K562 (cell line): ENCODE measurements around the gene PIH1D1. TPM values are rescaled to one million over a fixed set of nuclear protein-coding genes. Genes with fewer than 3 reads are reported as not detected.

Experiments
- ATAC-seq: fragments of 200-7000 bp; cut with Tn5 transposase; 3 replicates; pipeline ENCODE4 v1.9.1; 2020; ENCODE audit warnings: moderate library complexity
- BruUV-seq: library from RNA; stranded (reverse); fragments of 400-500 nt; replicated peaks from 2 replicates; lab custom pipeline; 2021; lab: Mats Ljungman, UMichigan
- CTCF ChIA-PET: fragments of 300-600 bp; formaldehyde crosslinking; extraction: SDS; loops from one replicate; lab custom pipeline; 2021; ENCODE audit warnings: low intra/inter-chr PET ratio; lab: Yijun Ruan, JAX
- POLR2A ChIA-PET: fragments of 300-600, 350-650 bp; sonication (Branson Sonifier 250); formaldehyde crosslinking; extraction: SDS; loops from one replicate; lab custom pipeline; 2021; ENCODE audit warnings: antibody characterized with exemption, inconsistent platforms; lab: Yijun Ruan, JAX
- DNase-seq, 4 experiments: peaks; one replicate each; pipeline versions ENCODE4 v3.0.0 to v3.0.0-alpha.2; 2011 to 2018; ENCODE audit warnings: low spot score in 3 of 4, mixed read lengths in 3 of 4; ENCODE audit errors: extremely low read depth in 1 of 4
- FAIRE-seq: peaks from 2 replicates; lab custom pipeline; 2011; peaks lifted over from hg19 to GRCh38; lab: Jason Lieb, UNC
- H2AFZ ChIP-seq: 2 replicates; pipeline ENCODE4 v1.6.0; 2011; ENCODE audit warnings: low read depth, low read length, control low read depth, inconsistent platforms
- H3K27ac ChIP-seq: fragments of 200-600 bp; 3 replicates; pipeline ENCODE4 v1.8.0; 2011; ENCODE audit warnings: low read depth, mild to moderate bottlenecking, control low read depth, inconsistent platforms, low read length, moderate library complexity, mixed read lengths; ENCODE audit errors: extremely low read depth
- H3K27me3 ChIP-seq, 2 experiments: fragments of 300-600 bp in 1 of 2; 2 replicates in 1 of 2; 3 replicates in 1 of 2; pipeline versions ENCODE4 v1.6.0 to v1.8.0; 2011; ENCODE audit warnings: inconsistent platforms in 2 of 2, low read length in 2 of 2, mild to moderate bottlenecking in 1 of 2, mixed read lengths in 1 of 2, moderate library complexity in 1 of 2; ENCODE audit not compliant: control insufficient read depth in 2 of 2, insufficient read depth in 2 of 2
- H3K36me3 ChIP-seq: fragments of 300-600 bp; 3 replicates; pipeline ENCODE4 v1.8.0; 2011; ENCODE audit warnings: mild to moderate bottlenecking, low read length, inconsistent platforms; ENCODE audit not compliant: control insufficient read depth, insufficient read depth
- H3K4me1 ChIP-seq, 2 experiments: fragments of 200-600 bp in 1 of 2; replicated peaks in 1 of 2; 2 replicates in 1 of 2; 3 replicates in 1 of 2; pipeline versions ENCODE4 v1.5.1 to v1.8.0; 2011; ENCODE audit warnings: inconsistent platforms in 2 of 2, low read length in 2 of 2, mild to moderate bottlenecking in 1 of 2, mixed read lengths in 1 of 2, moderate library complexity in 1 of 2; ENCODE audit not compliant: control insufficient read depth in 2 of 2, insufficient read depth in 2 of 2
- H3K4me2 ChIP-seq: 2 replicates; pipeline ENCODE4 v1.6.1; 2011; ENCODE audit warnings: low read length, control low read depth, inconsistent platforms, mixed read lengths; ENCODE audit not compliant: insufficient read depth
- H3K4me3 ChIP-seq: fragments of 200-600 bp; sonication (generic), shearing (Covaris generic); 2 replicates; pipeline ENCODE4 v1.5.1; 2016; ENCODE audit warnings: control low read depth, inconsistent platforms
- H3K79me2 ChIP-seq: fragments of 200-600 bp; 3 replicates; pipeline ENCODE4 v1.8.0; 2011; ENCODE audit warnings: low read length, inconsistent platforms; ENCODE audit not compliant: control insufficient read depth, insufficient read depth
- H3K9ac ChIP-seq, 2 experiments: 2 replicates each; pipeline versions ENCODE4 v1.6.0 to v1.6.1; 2011; ENCODE audit warnings: low read depth in 2 of 2, low read length in 2 of 2, control low read depth in 1 of 2, inconsistent platforms in 1 of 2, mild to moderate bottlenecking in 1 of 2, mixed read lengths in 1 of 2; ENCODE audit not compliant: insufficient read depth in 1 of 2
- H3K9me1 ChIP-seq: one replicate; pipeline ENCODE4 v1.6.0; 2011; ENCODE audit warnings: inconsistent platforms, mild to moderate bottlenecking, low read length, moderate library complexity; ENCODE audit not compliant: control insufficient read depth, insufficient read depth
- H3K9me3 ChIP-seq: replicated peaks from 2 replicates; pipeline ENCODE4 v1.5.1; 2011; ENCODE audit warnings: low read depth, low read length, inconsistent platforms; ENCODE audit not compliant: control insufficient read depth, insufficient read depth
- H4K20me1 ChIP-seq: replicated peaks from 2 replicates; pipeline ENCODE4 v1.6.1; 2011; ENCODE audit warnings: low read length, inconsistent platforms, mixed read lengths; ENCODE audit not compliant: control insufficient read depth, insufficient read depth
- CHD2 ChIP-seq: IDR thresholded peaks from 2 replicates; pipeline ENCODE4 v1.6.1; 2011; ENCODE audit warnings: low read depth, low read length
- CREM ChIP-seq: IDR thresholded peaks from 2 replicates; pipeline ENCODE4 v1.6.1; 2014; ENCODE audit warnings: antibody characterized with exemption, low read depth
- ETV5 ChIP-seq: sonication (generic); formaldehyde crosslinking; IDR thresholded peaks from 2 replicates; pipeline ENCODE4 v1.4.0; 2020; ENCODE audit warnings: low read depth, mild to moderate bottlenecking, missing genetic modification reagents
- FOXJ3 ChIP-seq: sonication (generic); formaldehyde crosslinking; IDR thresholded peaks from 2 replicates; pipeline ENCODE4 v1.4.0; 2020; ENCODE audit warnings: mild to moderate bottlenecking, missing genetic modification reagents
- FOXP1 ChIP-seq: sonication (generic); formaldehyde crosslinking; IDR thresholded peaks from 2 replicates; pipeline ENCODE4 v1.8.0; 2022; ENCODE audit warnings: mild to moderate bottlenecking, missing genetic modification reagents
- SMARCE1 ChIP-seq: fragments of 450-650 bp; IDR thresholded peaks from 2 replicates; pipeline ENCODE4 v1.7.1; 2016; ENCODE audit warnings: mild to moderate bottlenecking
- ZBTB7A ChIP-seq: IDR thresholded peaks from 2 replicates; pipeline ENCODE4 v1.6.1; 2011; ENCODE audit warnings: low read depth, mild to moderate bottlenecking, low read length, moderate library complexity, borderline replicate concordance; ENCODE audit not compliant: control insufficient read depth
- ZNF764 ChIP-seq: fragments of 250-450 bp; sonication (Bioruptor Pico); IDR thresholded peaks from 2 replicates; pipeline ENCODE4 v1.4.0; 2020; ENCODE audit warnings: low read depth, mild to moderate bottlenecking, moderate library complexity
- ZNF785 ChIP-seq: fragments of 250-450 bp; sonication (Bioruptor Pico); IDR thresholded peaks from 2 replicates; pipeline ENCODE4 v1.4.0; 2020; ENCODE audit warnings: mild to moderate bottlenecking
- WGBS: fragments of 100-300 bp; shearing (Covaris generic); methylation state at CpG from one replicate; pipeline ENCODE4 v1.1.6; 2016; ENCODE audit warnings: low coverage, mixed read lengths; ENCODE audit not compliant: insufficient coverage; ENCODE audit errors: missing lambda C conversion rate; 5-methylcytosine and 5-hydroxymethylcytosine counted together
- in situ Hi-C: fragments of 300-500 bp; cut with MboI; formaldehyde crosslinking; loops from 4 replicates; pipeline ENCODE4 v1.15.0; 2018; ENCODE audit warnings: inconsistent platforms, mixed read lengths
- intact Hi-C: fragments of 100-400 bp; cut with micrococcal nuclease; formaldehyde crosslinking; loops from 2 replicates; pipeline ENCODE4 v1.14.2; 2022
- polyA plus RNA-seq, 8 experiments: library from polyadenylated mRNA; depleted of rRNA in 4 of 8; stranded (reverse) in 5 of 8; unstranded in 3 of 8; fragments of >200 nt; fragmentation: Nextera tagmentation in 2 of 8; fragmentation: Illumina TruSeq in 1 of 8; extraction: Ambion mirVana in 2 of 8; extraction: Trizol in 1 of 8; gene quantifications; 2 replicates each; pipeline versions ENCODE4 v1.2.1 to v1.2.3, GENCODE V29; 2011 to 2014; ENCODE audit warnings: inconsistent platforms in 1 of 8, missing spikeins in 1 of 8
- total RNA-seq, 7 experiments: library from RNA; depleted of rRNA in 6 of 7; stranded (reverse); fragments of >200 nt in 6 of 7; fragmentation: Illumina TruSeq in 2 of 7; extraction: Trizol in 2 of 7; gene quantifications; 2 replicates each; pipeline versions ENCODE4 v1.2.1 to v1.2.3, GENCODE V29; 2011 to 2021; ENCODE audit warnings: low replicate concordance in 1 of 7
- TF ChIP-seq, protein P1 (sequence below): fragments of 250-450 bp; sonication (Bioruptor Pico); IDR thresholded peaks from 2 replicates; pipeline ENCODE4 v1.8.0; 2021; ENCODE audit warnings: borderline replicate concordance, mild to moderate bottlenecking, moderate library complexity; ENCODE audit not compliant: poor library complexity, severe bottlenecking
- TF ChIP-seq, protein P2 (sequence below): fragments of 450-650 bp; IDR thresholded peaks from 2 replicates; pipeline ENCODE4 v1.6.1; 2016
- TF ChIP-seq, protein P3 (sequence below): sonication (generic); formaldehyde crosslinking; IDR thresholded peaks from 2 replicates; pipeline ENCODE4 v1.8.0; 2023; ENCODE audit warnings: mild to moderate bottlenecking, missing genetic modification reagents
- TF ChIP-seq, protein P4 (sequence below), 2 experiments: fragments of 450-650 bp; IDR thresholded peaks; 2 replicates each; pipeline ENCODE4 v1.6.1; 2016

The PIH1D1 gene
- total and polyA plus RNA-seq, 9 of the 15 experiments (the other 6 are each of a cell fraction or from before 2014, with no cell fraction given), result 26.5 to 224 (median 137) TPM

DNA sequence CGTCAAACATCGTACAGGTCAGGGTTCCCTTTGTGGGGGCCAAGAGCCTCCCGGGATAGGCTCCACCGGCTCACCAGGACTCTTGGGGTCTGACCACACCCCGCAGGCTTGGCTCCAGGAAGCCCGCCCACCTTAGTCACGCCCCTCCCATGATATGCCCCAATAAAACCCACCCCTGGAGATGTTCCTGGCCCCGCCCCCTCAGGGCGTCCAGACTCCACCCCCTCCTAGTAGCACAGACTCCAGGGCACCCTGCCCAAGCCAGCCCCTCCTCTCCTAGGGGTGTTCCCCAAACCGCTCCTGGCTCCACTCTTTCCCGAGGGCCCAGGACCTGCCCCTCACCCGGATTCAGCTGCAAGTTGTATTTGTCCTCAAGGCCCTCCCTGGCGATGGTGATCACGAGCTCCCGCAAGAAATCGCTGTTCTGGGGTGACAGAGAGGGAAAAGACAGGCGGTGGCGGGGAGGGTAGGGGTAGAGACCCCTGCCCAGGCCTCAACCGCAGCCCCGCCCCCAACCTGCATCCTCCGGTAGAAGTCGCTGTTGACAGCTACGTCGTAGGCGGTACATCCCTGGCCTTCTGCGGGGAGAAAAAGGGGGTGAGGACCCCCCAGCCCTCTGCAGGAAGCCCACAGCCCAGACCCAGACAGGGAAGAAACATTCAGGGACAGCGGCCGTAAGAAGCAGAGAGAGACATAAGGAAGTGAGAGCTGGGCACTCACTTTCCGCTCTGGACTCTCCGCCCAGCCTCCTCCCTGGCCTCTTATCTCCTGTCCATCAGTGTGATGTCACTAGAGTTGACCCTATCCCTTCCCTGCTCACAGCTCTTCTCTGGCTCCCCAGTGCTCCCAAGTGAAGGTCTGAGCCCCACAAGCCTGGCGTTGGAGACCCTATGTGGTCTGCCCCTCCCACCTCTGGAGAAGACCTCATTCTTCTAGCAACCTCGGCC, 3.9 kb downstream of the PIH1D1 start:
- Histone ChIP-seq H3K9ac (peak overlapping the region in 1 of 2 experiments; percentile 65; a peak in 2 of 4 replicates), H3K4me1 (peaks cover 16 to 59% of the 10 kb centered on the region in 2 experiments; a peak in 4 of 5 replicates), H3K9me3 (no peaks in the 10 kb centered on the region), H3K27me3 (no peaks in the 10 kb centered on the region), H3K36me3 (peaks cover 41% of the 10 kb centered on the region; the same call in 2 of the 3 replicates), H3K9me1 (no peaks in the 10 kb centered on the region), H4K20me1 (no peaks in the 10 kb centered on the region; the same call in 1 of the 2 replicates), H3K27ac (peak overlapping the region; percentile 9; the same call in 1 of the 3 replicates), H3K4me3 (no peak overlapping the region), H3K79me2 (peaks cover 34% of the 10 kb centered on the region), H3K4me2 (peak overlapping the region; percentile 39), H2AFZ (no peak overlapping the region)
- peak; percentile 19 for ATAC-seq
- ChIA-PET CTCF (no interaction called here), POLR2A (interaction anchor here (0.6 to 1.2 kb wide), 6 partner anchors 9 to 169 kb away, joined by 3 to 4 read pairs (median 3); partner anchors contain the start of gene RPS11)
- WGBS, result 72% methylated on average over 24 of the region's 32 CpGs
- no TSS peak for BruUV-seq
- in situ Hi-C loops, result no loop called here
- intact Hi-C loops, result loop anchor here (10.0 kb wide), 1 partner anchor 183 kb away; no protein-coding TSS in a partner anchor
- no peak for FAIRE-seq
- peak; percentile 66 to 76 (median 72) for DNase-seq
- TF ChIP-seq ZBTB7A (no peak), SMARCE1 (no peak), ETV5 (CRISPR knock-in tag) (no peak), FOXJ3 (CRISPR knock-in tag) (no peak), CHD2 (no peak), FOXP1 (no peak), CREM (peak; percentile 68), ZNF785 (CRISPR knock-in tag) (no peak), ZNF764 (CRISPR knock-in tag) (no peak)
- TF ChIP-seq, protein P1, sequence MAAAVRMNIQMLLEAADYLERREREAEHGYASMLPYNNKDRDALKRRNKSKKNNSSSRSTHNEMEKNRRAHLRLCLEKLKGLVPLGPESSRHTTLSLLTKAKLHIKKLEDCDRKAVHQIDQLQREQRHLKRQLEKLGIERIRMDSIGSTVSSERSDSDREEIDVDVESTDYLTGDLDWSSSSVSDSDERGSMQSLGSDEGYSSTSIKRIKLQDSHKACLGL, result no peak
- TF ChIP-seq, protein P2, sequence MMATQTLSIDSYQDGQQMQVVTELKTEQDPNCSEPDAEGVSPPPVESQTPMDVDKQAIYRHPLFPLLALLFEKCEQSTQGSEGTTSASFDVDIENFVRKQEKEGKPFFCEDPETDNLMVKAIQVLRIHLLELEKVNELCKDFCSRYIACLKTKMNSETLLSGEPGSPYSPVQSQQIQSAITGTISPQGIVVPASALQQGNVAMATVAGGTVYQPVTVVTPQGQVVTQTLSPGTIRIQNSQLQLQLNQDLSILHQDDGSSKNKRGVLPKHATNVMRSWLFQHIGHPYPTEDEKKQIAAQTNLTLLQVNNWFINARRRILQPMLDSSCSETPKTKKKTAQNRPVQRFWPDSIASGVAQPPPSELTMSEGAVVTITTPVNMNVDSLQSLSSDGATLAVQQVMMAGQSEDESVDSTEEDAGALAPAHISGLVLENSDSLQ, result peak; percentile 79
- TF ChIP-seq, protein P3, sequence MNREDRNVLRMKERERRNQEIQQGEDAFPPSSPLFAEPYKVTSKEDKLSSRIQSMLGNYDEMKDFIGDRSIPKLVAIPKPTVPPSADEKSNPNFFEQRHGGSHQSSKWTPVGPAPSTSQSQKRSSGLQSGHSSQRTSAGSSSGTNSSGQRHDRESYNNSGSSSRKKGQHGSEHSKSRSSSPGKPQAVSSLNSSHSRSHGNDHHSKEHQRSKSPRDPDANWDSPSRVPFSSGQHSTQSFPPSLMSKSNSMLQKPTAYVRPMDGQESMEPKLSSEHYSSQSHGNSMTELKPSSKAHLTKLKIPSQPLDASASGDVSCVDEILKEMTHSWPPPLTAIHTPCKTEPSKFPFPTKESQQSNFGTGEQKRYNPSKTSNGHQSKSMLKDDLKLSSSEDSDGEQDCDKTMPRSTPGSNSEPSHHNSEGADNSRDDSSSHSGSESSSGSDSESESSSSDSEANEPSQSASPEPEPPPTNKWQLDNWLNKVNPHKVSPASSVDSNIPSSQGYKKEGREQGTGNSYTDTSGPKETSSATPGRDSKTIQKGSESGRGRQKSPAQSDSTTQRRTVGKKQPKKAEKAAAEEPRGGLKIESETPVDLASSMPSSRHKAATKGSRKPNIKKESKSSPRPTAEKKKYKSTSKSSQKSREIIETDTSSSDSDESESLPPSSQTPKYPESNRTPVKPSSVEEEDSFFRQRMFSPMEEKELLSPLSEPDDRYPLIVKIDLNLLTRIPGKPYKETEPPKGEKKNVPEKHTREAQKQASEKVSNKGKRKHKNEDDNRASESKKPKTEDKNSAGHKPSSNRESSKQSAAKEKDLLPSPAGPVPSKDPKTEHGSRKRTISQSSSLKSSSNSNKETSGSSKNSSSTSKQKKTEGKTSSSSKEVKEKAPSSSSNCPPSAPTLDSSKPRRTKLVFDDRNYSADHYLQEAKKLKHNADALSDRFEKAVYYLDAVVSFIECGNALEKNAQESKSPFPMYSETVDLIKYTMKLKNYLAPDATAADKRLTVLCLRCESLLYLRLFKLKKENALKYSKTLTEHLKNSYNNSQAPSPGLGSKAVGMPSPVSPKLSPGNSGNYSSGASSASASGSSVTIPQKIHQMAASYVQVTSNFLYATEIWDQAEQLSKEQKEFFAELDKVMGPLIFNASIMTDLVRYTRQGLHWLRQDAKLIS (CRISPR knock-in tag), result no peak
- TF ChIP-seq, protein P4, sequence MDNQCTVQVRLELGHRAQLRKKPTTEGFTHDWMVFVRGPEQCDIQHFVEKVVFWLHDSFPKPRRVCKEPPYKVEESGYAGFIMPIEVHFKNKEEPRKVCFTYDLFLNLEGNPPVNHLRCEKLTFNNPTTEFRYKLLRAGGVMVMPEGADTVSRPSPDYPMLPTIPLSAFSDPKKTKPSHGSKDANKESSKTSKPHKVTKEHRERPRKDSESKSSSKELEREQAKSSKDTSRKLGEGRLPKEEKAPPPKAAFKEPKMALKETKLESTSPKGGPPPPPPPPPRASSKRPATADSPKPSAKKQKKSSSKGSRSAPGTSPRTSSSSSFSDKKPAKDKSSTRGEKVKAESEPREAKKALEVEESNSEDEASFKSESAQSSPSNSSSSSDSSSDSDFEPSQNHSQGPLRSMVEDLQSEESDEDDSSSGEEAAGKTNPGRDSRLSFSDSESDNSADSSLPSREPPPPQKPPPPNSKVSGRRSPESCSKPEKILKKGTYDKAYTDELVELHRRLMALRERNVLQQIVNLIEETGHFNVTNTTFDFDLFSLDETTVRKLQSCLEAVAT (IDR thresholded peaks at IDR 0.05), result 0 out of 4 replicates have a peak, but pooled peaks of 1 of the 2 experiments have one; percentile 30
